ENCODE measurements around the gene ADGRD1. TPM values are rescaled to one million over a fixed set of nuclear protein-coding genes. Genes with fewer than 3 reads are reported as not detected.

ADGRD1 gene
- total and polyA plus RNA-seq, 2 of the 8 experiments (the other 6 are each of a cell fraction or from before 2014, with no cell fraction given), result 0.36 to 0.48 TPM

- no peak overlapping the region for H3K9ac ChIP-seq (replicated peaks in 1 of 4; ENCODE audit: extremely low read depth in 1 of 4, low read depth in 3 of 4, low read length in 3 of 4)
- TF ChIP-seq USF2 (IDR thresholded peaks at IDR 0.05; ENCODE audit: low read length), result no peak
- no peak for TF ChIP-seq KDM1A (IDR thresholded peaks at IDR 0.05; ENCODE audit: borderline replicate concordance, low read length)
- no peak for TF ChIP-seq E2F6 (IDR thresholded peaks at IDR 0.05)
- TF ChIP-seq TAF1 (IDR thresholded peaks at IDR 0.05; ENCODE audit: low read depth, low read length), result no peak
- no peak for TF ChIP-seq RFX5 (IDR thresholded peaks at IDR 0.05; ENCODE audit: borderline replicate concordance, low read depth, low read length)
- no peak for TF ChIP-seq BCL11A (IDR thresholded peaks at IDR 0.05; ENCODE audit: low read depth in 2 of 2, low read length in 2 of 2)
- no peak for TF ChIP-seq RAD21 (IDR thresholded peaks at IDR 0.05 in 1 of 2, conservative IDR thresholded peaks at IDR 0.05 in 1 of 2; ENCODE audit: low read depth in 2 of 2, low read length in 2 of 2)
- no peak for TF ChIP-seq ATF2 (IDR thresholded peaks at IDR 0.05; ENCODE audit: low read length)
- TF ChIP-seq MAFK (IDR thresholded peaks at IDR 0.05; ENCODE audit: low read depth, low read length), result no peak
Measured at GRCh38 chr12:130983328-130984017, 29.8 kb downstream of the ADGRD1 start.

More at GRCh38 chr12:130983328-130984017, 29.8 kb downstream of the ADGRD1 start:
- Histone ChIP-seq H4K5ac (ENCODE audit: insufficient read length, low read depth, low read length) (no peak overlapping the region), H2BK120ac (replicated peaks; ENCODE audit: low read depth, low read length) (no peak overlapping the region), H3K27ac (ENCODE audit: low read depth, low read length) (no peak overlapping the region), H3K4me3 (ENCODE audit: extremely low read depth in 1 of 4, insufficient read depth in 2 of 4, low read depth in 3 of 4, low read length in 4 of 4) (no peak overlapping the region), H3K4me1 (replicated peaks in 1 of 4; ENCODE audit: control insufficient read depth in 3 of 4, insufficient read depth in 4 of 4, low read length in 3 of 4) (peaks cover 0 to 2% (median 0%) of the 10 kb centered on the region in 4 experiments; a peak in 1 of 7 replicates), H2AFZ (ENCODE audit: low read length) (no peak overlapping the region), H4K8ac (ENCODE audit: extremely low read depth, insufficient read depth, low read length) (no peak overlapping the region), H3K9me3 (ENCODE audit: insufficient read depth in 2 of 2, low read depth in 1 of 2, low read length in 1 of 2) (no peaks in the 10 kb centered on the region), H3K18ac (ENCODE audit: extremely low read depth, low read length) (no peak overlapping the region), H3K4me2 (ENCODE audit: insufficient read depth in 1 of 2, low read depth in 2 of 2, low read length in 2 of 2) (no peak overlapping the region), H3K23me2 (ENCODE audit: low read depth, low read length) (no peaks in the 10 kb centered on the region), H2BK15ac (ENCODE audit: low read length) (no peak overlapping the region), H3K56ac (replicated peaks; ENCODE audit: insufficient read length, low read depth, low read length) (no peak overlapping the region), H3K36me3 (ENCODE audit: control insufficient read depth in 2 of 4, insufficient read depth in 4 of 4, low read length in 3 of 4) (no peaks in the 10 kb centered on the region), H4K20me1 (replicated peaks in 1 of 2; ENCODE audit: control insufficient read depth in 1 of 2, insufficient read depth in 2 of 2, low read length in 2 of 2) (no peaks in the 10 kb centered on the region), H3K79me1 (ENCODE audit: low read depth, low read length) (no peaks in the 10 kb centered on the region), H2AK5ac (ENCODE audit: low read depth, low read length) (no peak overlapping the region), H3K4ac (replicated peaks; ENCODE audit: insufficient read length, low read depth, low read length) (no peak overlapping the region), H2BK5ac (ENCODE audit: low read depth, low read length) (no peak overlapping the region), H4K91ac (replicated peaks; ENCODE audit: insufficient read length, low read length) (no peak overlapping the region), H3K14ac (ENCODE audit: insufficient read length) (no peak overlapping the region), H2BK20ac (ENCODE audit: low read length) (no peak overlapping the region), H2BK12ac (ENCODE audit: low read depth, low read length) (no peak overlapping the region), H3K23ac (ENCODE audit: insufficient read length) (no peak overlapping the region), H3K27me3 (replicated peaks in 1 of 4; ENCODE audit: control insufficient read depth in 3 of 4, extremely low read depth in 1 of 4, insufficient read depth in 3 of 4, low read length in 3 of 4) (no peaks in the 10 kb centered on the region), H3K79me2 (ENCODE audit: control insufficient read depth in 1 of 2, insufficient read depth in 2 of 2, low read length in 2 of 2) (no peaks in the 10 kb centered on the region)
- ChIA-PET POLR2A (ENCODE audit: partially characterized antibody) (interaction anchor here (1.0 kb wide), 1 partner anchor 106 kb away, joined by 3 read pairs; no protein-coding TSS in a partner anchor), CTCF (ENCODE audit: partially characterized antibody) (interaction anchor here (0.9 to 2.2 kb wide), 2 partner anchors 121 to 148 kb away, joined by 3 to 5 read pairs; no protein-coding TSS in a partner anchor)
- DNase-seq (ENCODE audit: low read depth in 1 of 2, low spot score in 2 of 2) (no peak), FAIRE-seq (no peak)
- 77% methylated on average over 7 of the region's 7 CpGs; no CpG with 5 or more reads in 1 of the 2 experiments for WGBS, 2 experiments (ENCODE audit: extremely low coverage in 1 of 2, insufficient coverage in 1 of 2, insufficient read length in 1 of 2, insufficient replicate concordance in 2 of 2, low coverage in 1 of 2, low lambda C conversion rate in 2 of 2, missing lambda C conversion rate in 1 of 2)

Measured in H1 (cell line).